GM12878 (cell line): ENCODE measurements around the gene COA3. TPM values are rescaled to one million over a fixed set of nuclear protein-coding genes. Genes with fewer than 3 reads are reported as not detected.

Experiments used
- ATAC-seq: fragments of 200-7000 bp; cut with Tn5 transposase; 3 replicates; pipeline ENCODE4 v1.9.1; 2020; ENCODE audit warnings: mild to moderate bottlenecking, moderate library complexity
- BruUV-seq: library from RNA; stranded (reverse); fragments of 400-500 nt; replicated peaks from 2 replicates; lab custom pipeline; 2021; lab: Mats Ljungman, UMichigan
- CTCF ChIA-PET: fragments of 300-600 bp; sonication (Branson Sonifier 250); formaldehyde crosslinking; extraction: SDS; loops from one replicate; lab custom pipeline; 2021; ENCODE audit warnings: inconsistent platforms; lab: Yijun Ruan, JAX
- POLR2A ChIA-PET: fragments of 350-600 bp; formaldehyde crosslinking; extraction: SDS; loops from one replicate; lab custom pipeline; 2021; ENCODE audit warnings: inconsistent platforms; lab: Charles Lee
- RAD21 ChIA-PET: fragments of 300-600 bp; sonication (Branson Sonifier 250); formaldehyde crosslinking; loops from one replicate; lab custom pipeline; 2023; ENCODE audit warnings: antibody characterized with exemption; ENCODE audit not compliant: unreplicated experiment; lab: Charles Lee
- SMC1A ChIA-PET: fragments of 300-600 bp; sonication (Branson Sonifier 250); formaldehyde crosslinking; loops from one replicate; lab custom pipeline; 2023; ENCODE audit not compliant: unreplicated experiment, uncharacterized antibody; lab: Charles Lee
- DNase-seq: peaks from one replicate; pipeline ENCODE4 v3.0.0-alpha.2; 2011; ENCODE audit warnings: low read depth, low spot score
- FAIRE-seq: peaks from 3 replicates; lab custom pipeline; 2011; peaks lifted over from hg19 to GRCh38; lab: Jason Lieb, UNC
- H2AFZ ChIP-seq: 2 replicates; pipeline ENCODE4 v1.6.0; 2011; ENCODE audit warnings: low read depth, low read length, control low read depth; ENCODE audit not compliant: control insufficient read depth
- H3K27ac ChIP-seq: 2 replicates; pipeline ENCODE4 v1.5.1; 2011; ENCODE audit warnings: control low read depth; ENCODE audit not compliant: control insufficient read depth, insufficient read depth
- H3K27me3 ChIP-seq, 2 experiments: replicated peaks in 1 of 2; 2 replicates each; pipeline versions ENCODE4 v1.6.0 to v1.6.1; 2011; ENCODE audit warnings: low read length in 1 of 2; ENCODE audit not compliant: control insufficient read depth in 2 of 2, insufficient read depth in 2 of 2
- H3K36me3 ChIP-seq, 2 experiments: 2 replicates each; pipeline ENCODE4 v1.5.1; 2011; ENCODE audit warnings: low read length in 1 of 2; ENCODE audit not compliant: control insufficient read depth in 2 of 2, insufficient read depth in 2 of 2
- H3K4me1 ChIP-seq: 2 replicates; pipeline ENCODE4 v1.6.1; 2011; ENCODE audit warnings: mild to moderate bottlenecking, low read length, moderate library complexity, mixed read lengths; ENCODE audit not compliant: control insufficient read depth, insufficient read depth
- H3K4me2 ChIP-seq: 2 replicates; pipeline ENCODE4 v1.6.0; 2011; ENCODE audit warnings: control low read depth; ENCODE audit not compliant: control insufficient read depth, insufficient read depth
- H3K4me3 ChIP-seq: fragments of 200-600 bp; sonication (generic); 2 replicates; pipeline ENCODE4 v1.5.1; 2016
- H3K79me2 ChIP-seq: 2 replicates; pipeline ENCODE4 v1.6.0; 2011; ENCODE audit warnings: low read length; ENCODE audit not compliant: control insufficient read depth, insufficient read depth
- H3K9ac ChIP-seq: 2 replicates; pipeline ENCODE4 v1.8.0; 2011; ENCODE audit warnings: low read length, control low read depth, mixed read lengths; ENCODE audit not compliant: control insufficient read depth, insufficient read depth
- H3K9me3 ChIP-seq: replicated peaks from 3 replicates; pipeline ENCODE4 v1.5.1; 2011; ENCODE audit warnings: mild to moderate bottlenecking, low read length; ENCODE audit not compliant: control insufficient read depth, insufficient read depth
- H4K20me1 ChIP-seq: 2 replicates; pipeline ENCODE4 v1.6.0; 2011; ENCODE audit not compliant: control insufficient read depth, insufficient read depth
- DPF2 ChIP-seq: fragments of 450-650 bp; IDR thresholded peaks from 2 replicates; pipeline ENCODE4 v1.6.1; 2017; ENCODE audit warnings: mild to moderate bottlenecking
- ELK1 ChIP-seq: IDR thresholded peaks from 2 replicates; pipeline ENCODE4 v1.6.1; 2012; ENCODE audit warnings: low read depth, low read length, improper control_type of control experiment
- FOXK2 ChIP-seq: fragments of 450-650 bp; IDR thresholded peaks from 2 replicates; pipeline ENCODE4 v1.6.1; 2017; ENCODE audit warnings: mild to moderate bottlenecking, moderate library complexity
- GABPA ChIP-seq: IDR thresholded peaks from 2 replicates; pipeline ENCODE4 v1.6.1; 2014; ENCODE audit warnings: antibody characterized with exemption, low read depth, mild to moderate bottlenecking, inconsistent platforms
- MLLT1 ChIP-seq: fragments of 450-650 bp; IDR thresholded peaks from 2 replicates; pipeline ENCODE4 v1.6.1; 2016; ENCODE audit warnings: mild to moderate bottlenecking
- POLR2AphosphoS2 ChIP-seq: IDR thresholded peaks from 2 replicates; pipeline ENCODE4 v1.6.1; 2011; ENCODE audit warnings: low read depth, mild to moderate bottlenecking, low read length, improper control_type of control experiment, moderate library complexity
- POLR2AphosphoS5 ChIP-seq: IDR thresholded peaks from 2 replicates; pipeline ENCODE4 v1.6.1; 2011; ENCODE audit warnings: mild to moderate bottlenecking, low read length, inconsistent platforms
- RFX5 ChIP-seq: IDR thresholded peaks from 2 replicates; pipeline ENCODE4 v1.6.1; 2011; ENCODE audit warnings: low read depth, low read length, improper control_type of control experiment
- RUNX3 ChIP-seq: IDR thresholded peaks from 2 replicates; pipeline ENCODE4 v1.6.1; 2012; ENCODE audit warnings: low read length, inconsistent platforms
- SIN3A ChIP-seq: IDR thresholded peaks from 2 replicates; pipeline ENCODE4 v1.6.1; 2012; ENCODE audit warnings: low read depth, low read length, improper control_type of control experiment
- TARDBP ChIP-seq: IDR thresholded peaks from 2 replicates; pipeline ENCODE4 v1.6.1; 2016; ENCODE audit warnings: borderline replicate concordance
- TCF7 ChIP-seq: IDR thresholded peaks from 2 replicates; pipeline ENCODE4 v1.6.1; 2014; ENCODE audit warnings: antibody characterized with exemption, borderline replicate concordance
- YY1 ChIP-seq: IDR thresholded peaks from 2 replicates; pipeline ENCODE4 v1.6.1; 2011; ENCODE audit warnings: low read depth, mild to moderate bottlenecking, low read length
- ZBED1 ChIP-seq: IDR thresholded peaks from 2 replicates; pipeline ENCODE4 v1.6.1; 2016; ENCODE audit warnings: borderline replicate concordance
- ZBTB11 ChIP-seq: fragments of 450-650 bp; formaldehyde crosslinking; IDR thresholded peaks from 2 replicates; pipeline ENCODE4 v1.5.0; 2022; ENCODE audit warnings: mild to moderate bottlenecking, missing genetic modification characterization
- ZBTB33 ChIP-seq: fragments of 450-650 bp; IDR thresholded peaks from 2 replicates; pipeline ENCODE4 v1.6.1; 2017; ENCODE audit warnings: mild to moderate bottlenecking
- ZNF207 ChIP-seq: fragments of 450-650 bp; IDR thresholded peaks from 2 replicates; pipeline ENCODE4 v1.6.1; 2014; ENCODE audit warnings: antibody characterized with exemption, mild to moderate bottlenecking, borderline replicate concordance
- ZSCAN29 ChIP-seq: fragments of 450-650 bp; IDR thresholded peaks from 2 replicates; pipeline ENCODE4 v1.6.1; 2017; ENCODE audit warnings: mild to moderate bottlenecking, moderate library complexity
- WGBS: methylation state at CpG from one replicate; pipeline ENCODE4 v1.1.6; 2016; ENCODE audit warnings: low lambda C conversion rate; ENCODE audit not compliant: insufficient replicate concordance, insufficient coverage; ENCODE audit errors: missing lambda C conversion rate; 5-methylcytosine and 5-hydroxymethylcytosine counted together
- in situ Hi-C: fragments of 300-500 bp; cut with MboI; formaldehyde crosslinking; loops from 9 replicates; pipeline ENCODE4 v1.14.3; 2018; ENCODE audit warnings: mixed read lengths
- intact Hi-C: fragments of 100-400 bp; cut with micrococcal nuclease; formaldehyde crosslinking; loops from one replicate; pipeline ENCODE4 v1.14.2; 2022; ENCODE audit not compliant: unreplicated experiment
- polyA plus RNA-seq, 11 experiments: library from polyadenylated mRNA; depleted of rRNA in 4 of 11; unstranded in 6 of 11; stranded (reverse) in 5 of 11; fragments of >200 nt; fragmentation: Nextera tagmentation in 4 of 11; fragmentation: Illumina TruSeq in 1 of 11; extraction: Ambion mirVana in 4 of 11; extraction: Trizol in 1 of 11; gene quantifications; 1 replicate in 1 of 11; 2 replicates in 10 of 11; pipeline versions ENCODE4 v1.2.1 to v1.2.3, GENCODE V29; 2011 to 2016; ENCODE audit warnings: inconsistent platforms in 2 of 11, missing spikeins in 2 of 11, low read depth in 1 of 11
- total RNA-seq, 4 experiments: library from RNA; depleted of rRNA in 3 of 4; stranded (reverse); fragments of >200 nt in 3 of 4; fragmentation: Illumina TruSeq in 1 of 4; extraction: Trizol in 1 of 4; gene quantifications; 2 replicates each; pipeline versions ENCODE4 v1.2.1 to v1.2.3, GENCODE V29; 2013 to 2021

COA3 gene
- total and polyA plus RNA-seq, 10 of the 15 experiments (the other 5 are each of a cell fraction or from before 2014, with no cell fraction given), result 45.2 to 161 (median 64.6) TPM

- intact Hi-C loops (no loop called here), in situ Hi-C loops (no loop called here)
- DNase-seq (no peak), ATAC-seq (no peak), FAIRE-seq (no peak)
- H2AFZ ChIP-seq, result no peak overlapping the region
- no peaks in the 10 kb centered on the region for H3K27me3 ChIP-seq
- ChIA-PET POLR2A (no interaction called here), CTCF (interaction anchor here (0.6 kb wide), 2 partner anchors 80 to 168 kb away, joined by 3 read pairs; no protein-coding TSS in a partner anchor), RAD21 (no interaction called here), SMC1A (interaction anchor here (1.5 kb wide), 1 partner anchor 35 kb away, joined by 5 read pairs; no protein-coding TSS in a partner anchor)
- no TSS peak for BruUV-seq
- H3K27ac ChIP-seq, result no peak overlapping the region
- peaks cover 10% of the 10 kb centered on the region for H3K4me1 ChIP-seq
- H3K36me3 ChIP-seq, result no peaks in the 10 kb centered on the region
- WGBS, result 24% methylated on average over 4 of the region's 4 CpGs
- no peaks in the 10 kb centered on the region for H3K9me3 ChIP-seq
- H4K20me1 ChIP-seq, result no peaks in the 10 kb centered on the region
- H3K79me2 ChIP-seq, result peaks cover 6% of the 10 kb centered on the region
- H3K9ac ChIP-seq, result no peak overlapping the region
- no peak overlapping the region for H3K4me3 ChIP-seq
- no peak overlapping the region for H3K4me2 ChIP-seq
- no peak for TF ChIP-seq ZNF207
- TF ChIP-seq MLLT1, result no peak
- TF ChIP-seq ZBED1, result no peak
- TF ChIP-seq POLR2AphosphoS2, result no peak
- TF ChIP-seq RUNX3, result no peak
- TF ChIP-seq YY1, result no peak
- no peak for TF ChIP-seq ZBTB33
- TF ChIP-seq FOXK2, result no peak
- no peak for TF ChIP-seq TCF7
- TF ChIP-seq ZBTB11 (CRISPR knock-in tag), result no peak
- no peak for TF ChIP-seq ZSCAN29
- no peak for TF ChIP-seq GABPA
- no peak for TF ChIP-seq DPF2
- TF ChIP-seq POLR2AphosphoS5, result no peak
- TF ChIP-seq ELK1, result no peak
- TF ChIP-seq SIN3A, result no peak
- TF ChIP-seq TARDBP, result no peak
- TF ChIP-seq RFX5, result no peak
Measured at GRCh38 chr17:42795061-42795460, 3.4 kb downstream of the COA3 start.
